ENCODE results near the gene NTM.

The NTM gene

GRCh38 chr11:131748151-131749050 lies 378.0 kb downstream of the NTM start:
- Histone ChIP-seq H3K36me3 (ENCODE audit: control insufficient read depth, insufficient read depth, low read length) (no peaks in the 10 kb centered on the region), H3K4me3 (ENCODE audit: extremely low read depth, insufficient read depth, low read length, poor library complexity, severe bottlenecking) (no peak overlapping the region), H3K9me3 (ENCODE audit: control insufficient read depth, low read length) (no peaks in the 10 kb centered on the region), H3K4me1 (ENCODE audit: control insufficient read depth, insufficient read depth, low read length, poor library complexity, severe bottlenecking) (peaks cover 16% of the 10 kb centered on the region), H3K27ac (ENCODE audit: low read depth, low read length, severe bottlenecking) (peak overlapping the region; percentile 3)
- WGBS, 2 experiments (ENCODE audit: insufficient coverage in 2 of 2), result 24 to 47% methylated on average over 9 to 10 of the region's 15 CpGs

DNA sequence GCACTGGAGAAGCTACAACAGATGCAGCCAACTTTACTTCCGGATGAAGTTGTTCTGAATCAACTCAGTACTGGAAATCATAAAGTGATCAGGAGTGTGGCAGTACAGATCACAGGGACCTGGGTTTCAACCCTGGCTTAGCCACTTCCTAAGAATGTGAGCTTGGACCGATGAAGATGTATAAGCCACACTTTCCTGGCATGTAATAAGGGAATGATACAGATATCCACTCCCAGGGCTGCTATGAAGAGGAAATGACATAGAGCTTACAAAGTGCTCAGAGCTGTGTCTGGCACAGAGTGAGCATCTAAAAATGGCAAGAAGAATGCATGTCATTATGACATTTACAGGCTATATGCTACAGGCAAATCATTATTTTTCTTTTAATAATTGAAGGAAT lies 378.7 kb downstream of the NTM start:
- 83 to 86% methylated on average over 1 to 2 of the region's 2 CpGs for WGBS, 2 experiments (ENCODE audit: insufficient coverage in 2 of 2)
- Histone ChIP-seq H3K36me3 (ENCODE audit: control insufficient read depth, insufficient read depth, low read length) (no peaks in the 10 kb centered on the region), H3K4me1 (ENCODE audit: control insufficient read depth, insufficient read depth, low read length, poor library complexity, severe bottlenecking) (peaks cover 16% of the 10 kb centered on the region), H3K27ac (ENCODE audit: low read depth, low read length, severe bottlenecking) (peak overlapping the region; percentile 3), H3K4me3 (ENCODE audit: extremely low read depth, insufficient read depth, low read length, poor library complexity, severe bottlenecking) (no peak overlapping the region), H3K9me3 (ENCODE audit: control insufficient read depth, low read length) (no peaks in the 10 kb centered on the region)

GRCh38 chr11:131750152-131750551 lies 379.7 kb downstream of the NTM start:
- no peaks in the 10 kb centered on the region for H3K9me3 ChIP-seq (ENCODE audit: control insufficient read depth, low read length)
- H3K4me1 ChIP-seq (ENCODE audit: control insufficient read depth, insufficient read depth, low read length, poor library complexity, severe bottlenecking), result peaks cover 8% of the 10 kb centered on the region
- H3K27ac ChIP-seq (ENCODE audit: low read depth, low read length, severe bottlenecking), result no peak overlapping the region
- H3K4me3 ChIP-seq (ENCODE audit: extremely low read depth, insufficient read depth, low read length, poor library complexity, severe bottlenecking), result no peak overlapping the region
- no peaks in the 10 kb centered on the region for H3K36me3 ChIP-seq (ENCODE audit: control insufficient read depth, insufficient read depth, low read length)

DNA sequence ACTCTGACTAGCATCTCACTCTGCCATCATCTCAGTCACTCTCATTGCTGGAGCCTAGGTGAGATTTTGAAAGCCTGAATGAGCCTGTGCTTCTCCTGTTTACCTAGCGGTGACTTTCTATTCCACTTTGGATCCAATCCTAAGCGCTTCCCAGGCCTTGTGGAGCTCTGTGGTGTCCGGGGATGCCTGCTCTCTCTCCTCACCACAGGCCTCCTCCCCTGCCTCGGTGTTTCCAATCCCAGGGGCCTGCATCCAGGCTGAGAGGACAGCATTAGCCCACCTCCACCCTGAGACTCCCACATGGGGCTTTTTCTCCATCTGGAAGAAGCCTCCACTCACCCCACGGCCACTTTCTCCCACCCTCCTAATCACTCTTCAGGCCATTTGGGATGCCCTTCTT lies 380.3 kb downstream of the NTM start:
- 90 to 100% methylated on average over 5 of the region's 5 CpGs for WGBS, 2 experiments (ENCODE audit: insufficient coverage in 2 of 2)
- no peak overlapping the region for H3K27ac ChIP-seq (ENCODE audit: low read depth, low read length, severe bottlenecking)

GRCh38 chr11:131754671-131755070 lies 384.3 kb downstream of the NTM start:
- Histone ChIP-seq H3K4me1 (ENCODE audit: control insufficient read depth, insufficient read depth, low read length, poor library complexity, severe bottlenecking) (no peaks in the 10 kb centered on the region), H3K36me3 (ENCODE audit: control insufficient read depth, insufficient read depth, low read length) (no peaks in the 10 kb centered on the region), H3K9me3 (ENCODE audit: control insufficient read depth, low read length) (no peaks in the 10 kb centered on the region), H3K4me3 (ENCODE audit: extremely low read depth, insufficient read depth, low read length, poor library complexity, severe bottlenecking) (no peak overlapping the region), H3K27ac (ENCODE audit: low read depth, low read length, severe bottlenecking) (no peak overlapping the region)
- WGBS, 2 experiments (ENCODE audit: insufficient coverage in 2 of 2), result 95 to 100% methylated on average over 2 to 3 of the region's 3 CpGs

More for the DNA sequence above, 380.3 kb downstream of the NTM start:
- Histone ChIP-seq H3K36me3 (ENCODE audit: control insufficient read depth, insufficient read depth, low read length) (no peaks in the 10 kb centered on the region), H3K9me3 (ENCODE audit: control insufficient read depth, low read length) (no peaks in the 10 kb centered on the region), H3K4me1 (ENCODE audit: control insufficient read depth, insufficient read depth, low read length, poor library complexity, severe bottlenecking) (peaks cover 7% of the 10 kb centered on the region), H3K4me3 (ENCODE audit: extremely low read depth, insufficient read depth, low read length, poor library complexity, severe bottlenecking) (no peak overlapping the region)

DNA sequence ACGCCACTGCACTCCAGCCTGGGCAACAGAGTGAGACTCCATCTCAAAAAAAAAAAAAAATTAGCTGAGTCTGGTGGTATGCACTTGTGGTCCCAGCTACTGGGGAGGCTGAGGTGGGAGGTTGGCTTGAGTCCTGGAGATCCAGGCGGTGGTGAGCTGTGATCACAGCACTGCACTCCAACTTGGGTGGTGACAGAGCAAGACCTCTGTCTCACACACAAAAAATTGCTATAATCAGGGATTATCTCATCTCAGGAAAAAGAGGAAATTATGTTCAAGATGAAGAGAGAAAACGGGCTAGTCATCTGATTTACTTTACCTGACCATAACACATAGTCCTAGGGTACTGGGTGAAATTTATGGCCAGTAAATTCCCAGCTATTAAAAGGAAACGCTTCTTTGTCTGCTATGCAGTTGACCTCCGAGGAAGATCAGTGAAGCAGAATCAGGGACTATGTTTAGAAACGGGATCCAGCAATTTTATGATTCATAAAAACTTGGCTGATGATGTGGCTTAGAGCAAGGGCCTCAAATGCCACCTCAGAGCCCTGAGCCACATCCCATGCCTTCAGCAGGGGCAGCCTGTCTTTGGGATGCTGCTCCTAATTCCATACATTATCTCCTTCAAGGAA lies 386.2 kb downstream of the NTM start:
- H3K36me3 ChIP-seq (ENCODE audit: control insufficient read depth, insufficient read depth, low read length), result no peaks in the 10 kb centered on the region
- no peak overlapping the region for H3K4me3 ChIP-seq (ENCODE audit: extremely low read depth, insufficient read depth, low read length, poor library complexity, severe bottlenecking)
- H3K9me3 ChIP-seq (ENCODE audit: control insufficient read depth, low read length), result no peaks in the 10 kb centered on the region
- H3K4me1 ChIP-seq (ENCODE audit: control insufficient read depth, insufficient read depth, low read length, poor library complexity, severe bottlenecking), result no peaks in the 10 kb centered on the region
- WGBS, 2 experiments (ENCODE audit: insufficient coverage in 2 of 2), result 73 to 91% methylated on average over 3 to 4 of the region's 6 CpGs
- H3K27ac ChIP-seq (ENCODE audit: low read depth, low read length, severe bottlenecking), result no peak overlapping the region

GRCh38 chr11:131758726-131759125 lies 388.3 kb downstream of the NTM start:
- no peak overlapping the region for H3K27ac ChIP-seq (ENCODE audit: low read depth, low read length, severe bottlenecking)
- no peaks in the 10 kb centered on the region for H3K4me1 ChIP-seq (ENCODE audit: control insufficient read depth, insufficient read depth, low read length, poor library complexity, severe bottlenecking)
- WGBS, 2 experiments (ENCODE audit: insufficient coverage in 2 of 2), result 94 to 97% methylated on average over 5 to 6 of the region's 7 CpGs
- H3K36me3 ChIP-seq (ENCODE audit: control insufficient read depth, insufficient read depth, low read length), result no peaks in the 10 kb centered on the region
- no peaks in the 10 kb centered on the region for H3K9me3 ChIP-seq (ENCODE audit: control insufficient read depth, low read length)
- H3K4me3 ChIP-seq (ENCODE audit: extremely low read depth, insufficient read depth, low read length, poor library complexity, severe bottlenecking), result no peak overlapping the region

- Histone ChIP-seq H3K4me3 (ENCODE audit: extremely low read depth, insufficient read depth, low read length, poor library complexity, severe bottlenecking) (no peak overlapping the region), H3K36me3 (ENCODE audit: control insufficient read depth, insufficient read depth, low read length) (no peaks in the 10 kb centered on the region), H3K4me1 (ENCODE audit: control insufficient read depth, insufficient read depth, low read length, poor library complexity, severe bottlenecking) (no peaks in the 10 kb centered on the region), H3K27ac (ENCODE audit: low read depth, low read length, severe bottlenecking) (no peak overlapping the region), H3K9me3 (ENCODE audit: control insufficient read depth, low read length) (no peaks in the 10 kb centered on the region)
- WGBS, 2 experiments (ENCODE audit: insufficient coverage in 2 of 2), result 95 to 100% methylated on average over 2 of the region's 2 CpGs
Observed at GRCh38 chr11:131759140-131759539, 388.7 kb downstream of the NTM start.

DNA sequence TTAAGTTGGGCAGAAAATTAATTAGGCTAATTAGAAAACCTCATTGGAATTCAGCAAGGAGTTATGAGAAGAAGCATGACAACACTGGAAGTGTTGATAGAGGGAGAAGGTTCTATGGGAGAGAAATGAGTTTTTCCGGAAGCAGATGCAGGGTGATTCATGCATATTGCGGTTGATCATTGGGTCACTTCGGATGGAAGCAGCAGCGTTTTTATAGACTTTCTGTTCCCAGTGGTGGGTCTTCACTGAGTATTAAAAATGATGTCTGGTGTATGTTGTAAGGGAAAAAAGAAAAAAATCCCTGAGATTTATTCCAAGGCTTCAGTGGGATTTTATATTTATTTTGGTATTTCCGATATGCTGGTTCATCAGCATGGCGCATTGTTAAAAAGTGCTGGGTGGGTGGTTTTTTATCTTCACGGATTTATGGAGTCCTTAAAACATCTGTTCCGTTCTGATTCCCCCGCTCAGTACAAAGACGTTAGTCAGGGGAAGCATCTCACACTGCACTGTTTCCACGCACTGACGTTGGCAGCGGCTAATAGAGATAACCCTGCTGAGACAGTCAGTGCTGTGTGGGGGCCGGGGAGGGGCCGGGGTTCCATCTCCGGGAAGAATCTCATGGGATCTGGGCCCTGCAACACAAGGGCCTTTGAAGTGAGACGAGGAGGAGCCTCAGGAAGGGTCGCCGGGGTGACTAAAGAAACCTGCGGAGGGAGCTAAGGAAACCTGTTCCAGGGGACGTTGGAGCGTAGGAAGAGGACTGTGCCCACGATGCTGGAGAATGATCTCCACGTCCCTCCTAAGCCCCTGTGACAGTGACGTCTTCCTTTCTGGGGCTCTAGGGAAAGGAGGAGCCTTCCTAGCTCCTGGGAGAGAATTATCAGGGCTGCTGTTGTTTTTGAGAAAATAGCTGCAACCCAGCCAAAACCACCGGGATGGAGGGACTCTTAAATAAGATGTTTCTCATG lies 390.0 kb downstream of the NTM start:
- Histone ChIP-seq H3K27ac (ENCODE audit: low read depth, low read length, severe bottlenecking) (no peak overlapping the region), H3K36me3 (ENCODE audit: control insufficient read depth, insufficient read depth, low read length) (no peaks in the 10 kb centered on the region), H3K4me3 (ENCODE audit: extremely low read depth, insufficient read depth, low read length, poor library complexity, severe bottlenecking) (no peak overlapping the region), H3K9me3 (ENCODE audit: control insufficient read depth, low read length) (no peaks in the 10 kb centered on the region), H3K4me1 (ENCODE audit: control insufficient read depth, insufficient read depth, low read length, poor library complexity, severe bottlenecking) (no peaks in the 10 kb centered on the region)
- WGBS, 2 experiments (ENCODE audit: insufficient coverage in 2 of 2), result 63 to 65% methylated on average over 26 of the region's 26 CpGs

DNA sequence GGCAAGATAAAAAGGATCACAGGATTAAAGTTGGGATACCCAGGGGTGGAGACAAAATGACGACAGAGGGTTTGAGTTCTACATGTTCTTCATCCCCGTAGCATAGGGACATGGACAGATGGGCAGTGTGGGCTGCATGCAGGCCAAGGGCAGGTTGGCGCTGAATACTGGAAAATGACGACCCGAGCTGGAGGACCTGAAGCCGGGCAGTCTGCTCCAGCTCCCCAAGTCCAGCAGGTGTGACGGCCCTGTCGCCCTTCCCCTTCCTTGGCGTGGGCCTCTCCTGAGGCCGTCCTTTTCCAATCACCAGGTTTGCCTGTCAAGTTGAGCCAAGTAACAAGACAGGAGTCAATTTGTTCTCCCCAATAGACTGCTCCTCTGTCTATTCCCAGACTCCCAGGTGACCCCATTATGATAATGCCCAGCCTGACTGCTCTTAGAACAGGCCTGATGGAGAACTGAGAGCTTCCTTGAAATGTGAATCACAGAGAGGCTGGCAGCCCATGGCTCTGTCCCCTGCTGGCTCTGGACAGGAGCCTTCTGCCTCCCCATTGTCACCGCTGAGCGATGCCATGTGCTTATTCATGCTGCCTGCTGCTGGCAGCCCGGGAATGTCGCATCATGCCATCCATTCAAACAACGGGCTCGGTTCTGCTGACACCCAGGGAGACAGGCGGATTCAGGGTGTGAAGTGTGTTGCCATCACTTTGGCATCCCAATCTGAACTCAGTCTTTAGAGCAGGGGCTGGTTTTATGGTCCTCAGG lies 392.1 kb downstream of the NTM start:
- Histone ChIP-seq H3K4me1 (ENCODE audit: control insufficient read depth, insufficient read depth, low read length, poor library complexity, severe bottlenecking) (no peaks in the 10 kb centered on the region), H3K36me3 (ENCODE audit: control insufficient read depth, insufficient read depth, low read length) (no peaks in the 10 kb centered on the region), H3K9me3 (ENCODE audit: control insufficient read depth, low read length) (no peaks in the 10 kb centered on the region), H3K4me3 (ENCODE audit: extremely low read depth, insufficient read depth, low read length, poor library complexity, severe bottlenecking) (no peak overlapping the region), H3K27ac (ENCODE audit: low read depth, low read length, severe bottlenecking) (no peak overlapping the region)
- 87 to 94% methylated on average over 16 to 17 of the region's 17 CpGs for WGBS, 2 experiments (ENCODE audit: insufficient coverage in 2 of 2)
